Measurements from ENCODE around the gene CDHR4. TPM values are rescaled to one million over a fixed set of nuclear protein-coding genes. Genes with fewer than 3 reads are reported as not detected.
"Not testable (repeated sequence)": the region's sequence is repeated elsewhere in the genome, so short reads cannot be mapped to it uniquely, and the experiment has no call there.

Gene CDHR4
- total RNA-seq, 1 donor from 2014 or later: not detected

DNA sequence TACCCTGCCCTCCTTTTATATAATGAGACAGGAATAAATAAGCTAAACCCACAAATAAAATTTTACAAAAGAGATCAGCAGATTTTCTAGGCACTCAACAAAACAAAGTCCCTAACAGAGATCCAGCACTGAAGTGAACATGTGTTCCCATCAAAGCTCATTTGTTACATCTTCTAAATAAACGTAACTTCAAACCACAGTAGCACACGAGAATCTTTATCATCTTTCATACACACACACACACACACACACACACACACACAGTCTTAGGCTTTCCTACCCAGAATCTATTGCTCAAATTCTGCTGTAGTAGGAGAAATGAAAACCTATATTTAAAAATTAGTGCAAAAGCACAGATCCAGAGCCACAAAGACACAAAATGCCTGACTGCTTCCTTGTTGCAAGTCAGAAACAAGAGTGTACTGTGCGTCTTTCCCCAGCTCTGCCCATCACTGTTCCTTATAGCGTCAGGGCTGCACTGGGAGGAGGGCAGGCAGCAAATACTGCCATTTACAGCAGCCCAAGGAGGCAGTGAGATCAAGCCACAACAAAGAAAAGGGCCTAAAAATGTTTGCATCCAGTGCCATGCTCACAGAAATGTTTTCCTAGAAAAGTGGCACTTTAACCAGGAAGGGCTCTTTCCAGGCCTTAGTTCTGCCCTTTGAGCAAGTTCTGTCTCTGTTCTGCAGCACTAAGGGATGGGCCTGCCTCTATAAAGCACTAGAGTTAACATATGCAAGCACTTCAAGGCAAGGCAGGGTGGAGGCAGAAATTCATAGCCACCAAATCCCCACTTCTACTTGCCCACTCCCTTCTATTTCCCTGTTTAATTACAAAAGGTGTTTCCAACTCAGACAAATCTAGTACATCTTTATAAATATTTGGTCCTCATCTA lies 19.3 kb downstream of the CDHR4 start:
- ATAC-seq: no peak

DNA sequence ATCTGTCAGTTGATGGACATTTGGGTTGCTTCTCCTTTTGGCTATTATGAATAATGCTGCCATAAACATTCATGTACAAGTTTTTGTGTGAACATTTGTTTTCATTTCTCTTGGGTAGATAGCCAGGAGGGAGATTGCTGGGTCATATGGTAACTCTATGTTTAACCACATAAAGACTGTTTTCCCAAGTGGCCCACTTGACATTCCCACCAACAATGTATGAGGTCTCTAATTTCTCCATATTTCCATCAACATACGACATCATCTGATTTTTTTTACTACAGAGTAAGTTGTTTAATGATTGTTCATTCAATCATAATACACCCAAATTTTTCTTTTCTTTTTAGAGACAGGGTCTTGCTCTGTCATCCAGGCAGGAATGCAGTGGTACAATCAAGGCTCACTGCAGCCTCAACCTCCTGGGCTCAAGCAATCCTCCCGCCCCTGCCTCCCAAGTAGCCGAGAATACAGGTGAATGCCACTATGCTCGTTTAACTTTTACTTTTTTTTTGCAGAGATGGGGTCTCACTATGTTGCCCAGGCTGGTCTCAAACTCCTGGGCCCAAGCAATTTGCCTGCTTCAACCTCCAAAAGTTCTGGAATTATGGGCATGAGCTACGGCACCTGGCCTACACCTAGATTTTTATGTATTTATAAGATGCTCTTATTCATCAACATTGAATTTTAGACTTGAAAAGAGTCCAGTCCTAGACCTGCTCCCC lies 20.2 kb downstream of the CDHR4 start:
- no peak for ATAC-seq

DNA sequence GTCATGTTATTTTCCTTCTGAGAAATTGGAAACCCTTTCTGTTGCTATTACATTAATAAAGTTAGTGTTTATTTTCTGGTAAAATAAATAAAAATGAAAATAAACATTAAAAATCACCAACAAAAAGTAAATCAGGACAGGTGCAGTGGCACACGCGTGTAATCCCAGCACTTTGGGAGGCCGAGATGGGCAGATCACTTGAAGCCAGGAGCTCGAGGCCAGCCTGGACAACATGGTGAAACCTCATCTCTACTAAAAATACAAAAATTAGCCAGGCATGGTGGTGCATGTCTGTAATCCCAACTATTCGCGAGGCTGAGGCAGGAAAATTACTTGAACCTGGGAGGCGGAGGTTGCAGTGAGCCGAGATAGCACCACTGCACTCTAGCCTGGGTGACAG lies 23.6 kb downstream of the CDHR4 start:
- ATAC-seq: not testable (repeated sequence)

DNA sequence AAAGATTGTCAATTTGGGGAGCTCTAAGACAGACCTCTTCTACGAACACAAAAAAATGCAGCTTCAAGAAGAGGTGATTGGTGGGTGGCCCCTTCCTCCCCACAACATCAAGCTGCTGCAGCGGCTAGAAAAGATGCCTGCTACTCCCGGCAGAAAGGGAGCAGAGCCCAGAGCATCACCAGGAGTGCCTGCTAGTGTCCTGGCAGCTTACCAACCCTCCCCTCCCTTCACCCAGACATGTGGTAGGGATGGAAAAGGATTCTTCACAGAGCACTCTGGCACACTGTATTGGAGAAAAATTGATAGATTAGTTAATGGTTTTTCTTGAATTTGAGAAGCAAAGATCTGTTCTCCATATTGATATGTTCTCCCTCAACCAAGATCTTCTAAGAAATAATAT lies 24.1 kb downstream of the CDHR4 start:
- ATAC-seq: no peak

DNA sequence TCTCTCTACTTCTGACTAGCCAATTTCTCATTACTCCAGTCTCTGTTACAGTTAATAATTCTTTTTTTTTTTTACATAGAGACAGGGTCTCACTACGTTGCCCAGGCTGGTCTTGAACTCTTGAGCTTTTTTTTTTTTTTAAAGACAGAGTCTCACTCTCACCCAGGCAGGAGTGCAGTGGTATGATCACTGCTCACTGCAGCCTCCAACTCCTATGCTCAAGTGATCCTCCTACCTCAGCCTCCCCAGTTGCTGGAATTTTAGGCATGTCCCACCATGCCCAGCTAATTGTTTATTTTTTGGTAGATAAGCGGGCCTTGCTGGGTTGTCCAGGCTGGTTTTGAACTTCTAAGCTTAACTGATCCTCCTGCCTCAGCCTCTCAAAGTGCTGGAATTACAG lies 27.0 kb downstream of the CDHR4 start:
- no peak for ATAC-seq

DNA sequence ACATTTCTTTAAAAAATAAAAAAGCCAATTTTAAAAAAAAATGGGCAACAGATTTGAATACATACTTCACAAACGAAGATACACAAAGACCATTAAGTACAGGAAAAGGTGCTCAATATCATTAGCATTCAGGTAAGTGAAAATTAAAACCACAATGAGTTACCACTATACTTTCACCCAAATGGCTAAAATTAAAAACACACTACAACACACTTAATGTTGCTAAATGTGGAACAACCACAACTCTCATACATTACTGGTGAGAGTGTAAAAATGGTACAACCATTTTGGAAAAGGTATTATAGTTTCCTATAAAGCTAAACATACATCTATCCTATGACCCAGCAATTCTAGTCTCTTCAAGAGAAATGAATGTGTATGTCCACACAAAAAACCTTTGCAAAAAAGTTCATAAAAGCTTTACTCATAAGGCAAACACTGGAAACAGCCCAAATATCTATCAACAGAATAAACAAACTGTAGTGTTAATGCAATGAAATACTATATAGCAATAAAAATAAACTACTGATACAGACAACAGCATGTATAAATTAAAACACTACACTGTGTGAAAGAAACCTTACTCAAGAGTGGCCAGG lies 28.2 kb downstream of the CDHR4 start:
- ATAC-seq: no peak

DNA sequence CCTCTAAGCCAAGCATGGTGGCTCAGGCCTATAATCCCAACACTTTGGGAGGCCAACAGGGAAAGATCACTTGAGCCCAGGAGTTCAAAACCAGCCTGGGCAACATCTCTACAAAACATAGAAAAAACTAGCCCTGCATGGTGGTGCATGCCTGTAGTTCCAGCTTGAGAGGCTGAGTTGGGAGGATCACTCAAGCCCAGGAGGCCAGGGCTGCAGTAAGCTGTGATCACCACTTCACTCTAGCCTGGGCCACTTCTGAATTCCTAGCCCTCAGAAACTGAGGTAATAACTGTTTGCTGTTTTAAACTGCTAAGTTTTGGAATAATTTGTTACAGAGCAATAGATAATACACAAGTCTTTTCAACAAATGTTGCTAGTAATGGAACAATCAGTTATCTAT lies 29.7 kb downstream of the CDHR4 start:
- no peak for ATAC-seq

DNA sequence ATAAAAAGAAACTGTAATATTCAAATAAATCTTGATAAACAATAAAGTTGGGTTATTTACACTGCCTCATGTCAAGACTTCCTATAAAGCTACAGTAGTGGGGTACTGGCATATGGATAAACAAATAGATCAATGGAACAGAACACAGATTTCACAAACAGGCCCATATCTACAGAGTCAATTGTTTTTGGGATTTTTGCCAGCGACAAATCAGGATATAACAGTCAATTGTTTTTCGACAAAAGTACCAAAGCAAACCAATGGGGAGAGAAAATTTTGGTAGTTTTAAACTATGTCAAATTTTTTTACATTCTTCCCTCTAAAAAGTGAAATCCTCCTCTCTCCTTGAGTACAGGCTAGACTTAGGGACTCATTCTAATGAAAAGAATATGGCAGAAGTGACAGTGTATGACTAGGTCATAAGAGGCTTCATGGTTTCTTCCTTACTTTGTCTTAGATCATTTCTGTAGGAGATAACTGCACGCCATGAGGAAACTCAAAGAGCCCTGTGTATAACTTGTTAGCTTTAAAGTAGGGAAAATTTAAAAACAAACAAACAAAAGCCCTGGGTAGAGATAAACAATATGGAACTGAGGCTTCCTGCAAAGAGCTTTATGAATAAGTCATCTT lies 30.3 kb downstream of the CDHR4 start:
- no peak for ATAC-seq

DNA sequence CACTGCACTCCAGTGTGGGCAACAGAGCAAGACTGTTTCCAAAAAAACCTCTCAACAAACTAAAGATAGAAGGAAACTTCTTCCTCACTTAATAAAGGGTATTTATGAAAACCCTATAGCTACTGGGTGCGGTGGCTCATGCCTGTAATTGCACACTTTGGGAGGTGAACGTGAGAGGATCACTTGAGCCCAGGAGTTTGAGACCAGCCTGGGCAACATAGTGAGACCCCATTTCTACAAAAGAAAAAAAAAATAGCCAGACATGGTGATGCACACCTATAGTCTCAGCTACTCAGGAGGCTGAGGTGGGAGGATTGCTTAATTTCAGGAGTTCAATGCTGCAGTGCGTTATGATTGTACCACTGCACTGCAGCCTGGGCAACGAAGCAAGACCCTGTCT lies 35.7 kb downstream of the CDHR4 start:
- ATAC-seq: no peak

DNA sequence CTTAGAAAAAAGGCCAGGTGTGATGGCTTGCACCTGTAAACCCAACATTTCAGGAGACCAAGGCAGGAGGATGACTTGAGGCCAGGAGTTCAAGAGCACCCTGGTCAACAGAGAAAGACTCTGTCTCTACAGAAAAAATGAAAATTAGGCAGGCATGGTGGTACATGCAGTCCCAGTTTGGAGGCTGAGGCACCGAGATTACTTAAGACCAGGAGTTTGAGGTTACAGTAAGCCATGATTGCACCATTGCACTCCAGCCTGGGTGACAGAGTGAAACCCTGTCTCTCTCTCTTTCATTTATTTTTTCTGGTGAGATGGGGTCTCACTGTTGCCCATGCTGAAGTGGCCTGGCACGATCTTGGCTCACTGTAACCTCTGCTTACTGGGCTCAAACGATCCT lies 38.0 kb downstream of the CDHR4 start:
- ATAC-seq: no peak

DNA sequence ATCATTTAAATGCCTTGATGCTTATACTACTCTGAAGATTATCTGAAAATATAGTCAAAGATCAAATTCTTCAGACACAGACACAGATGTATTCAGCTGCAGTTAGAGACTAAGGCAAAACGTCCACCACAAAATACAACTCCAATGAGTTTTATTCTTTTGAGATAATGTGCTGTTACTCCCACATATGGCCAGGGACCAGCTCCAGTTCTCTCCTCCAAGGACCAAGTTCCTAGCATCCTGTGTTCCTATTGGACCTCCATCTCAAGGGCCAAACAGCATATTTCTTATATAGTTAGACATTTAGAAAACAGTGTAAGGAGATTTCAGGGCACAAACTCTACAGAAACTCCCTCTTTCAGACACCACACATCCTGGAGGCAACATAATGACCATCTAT lies 40.4 kb downstream of the CDHR4 start:
- no peak for ATAC-seq

DNA sequence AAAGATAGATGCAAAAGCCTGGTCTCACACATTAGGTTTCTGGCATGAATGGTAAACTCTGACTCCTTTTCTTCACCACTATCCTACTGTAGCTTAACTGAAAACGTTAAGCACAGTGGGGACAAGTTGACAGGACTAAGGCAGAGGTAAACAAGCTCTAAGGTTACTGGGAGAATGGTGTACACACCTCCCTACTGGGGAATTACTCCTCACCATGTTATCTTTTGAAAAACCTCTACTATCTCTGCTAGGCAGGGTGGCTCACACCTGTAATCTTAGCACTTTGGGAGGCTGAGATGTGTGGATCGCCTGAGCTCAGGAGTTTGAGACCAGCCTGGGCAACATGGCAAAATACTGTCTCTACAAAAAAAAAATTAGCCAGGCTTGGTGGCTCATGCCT lies 42.5 kb downstream of the CDHR4 start:
- no peak for ATAC-seq

DNA sequence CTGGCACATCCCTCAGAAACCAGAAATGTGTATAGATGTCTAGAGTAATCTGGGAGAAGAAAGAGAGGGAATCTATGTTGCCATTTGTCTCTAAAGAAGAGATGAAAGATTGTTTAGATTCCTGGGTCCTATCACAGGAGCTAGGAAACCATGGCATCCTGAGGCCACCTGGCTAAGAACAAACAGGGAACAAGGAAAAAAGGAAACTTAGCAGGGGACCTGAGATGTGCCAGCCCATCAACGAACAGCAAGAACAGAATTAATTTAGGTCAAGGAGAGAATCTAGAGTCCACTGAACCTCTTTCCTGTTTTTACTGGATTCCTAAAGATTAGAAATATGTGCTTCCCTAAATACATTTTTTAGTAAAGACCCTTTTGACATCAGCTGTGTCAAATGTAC lies 43.6 kb downstream of the CDHR4 start:
- ATAC-seq: no peak

DNA sequence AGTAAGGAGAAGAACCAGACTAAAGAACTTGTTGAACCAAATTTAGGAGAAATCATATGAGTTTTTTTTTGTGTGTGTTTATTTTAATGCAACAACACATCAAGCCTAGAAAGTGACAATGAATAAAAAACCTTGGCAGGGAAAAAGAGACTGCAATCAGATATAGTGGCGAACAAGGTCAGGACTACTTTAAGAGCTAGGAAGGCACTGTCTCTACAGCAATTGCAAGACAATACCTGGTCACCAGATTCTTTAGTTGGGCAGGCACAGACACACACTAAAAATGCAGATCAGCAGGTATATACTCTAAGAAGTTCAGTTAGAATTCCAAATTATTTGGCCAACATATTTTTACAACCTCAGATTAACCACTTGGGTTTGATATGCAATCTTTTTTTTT lies 45.1 kb downstream of the CDHR4 start:
- no peak for ATAC-seq

DNA sequence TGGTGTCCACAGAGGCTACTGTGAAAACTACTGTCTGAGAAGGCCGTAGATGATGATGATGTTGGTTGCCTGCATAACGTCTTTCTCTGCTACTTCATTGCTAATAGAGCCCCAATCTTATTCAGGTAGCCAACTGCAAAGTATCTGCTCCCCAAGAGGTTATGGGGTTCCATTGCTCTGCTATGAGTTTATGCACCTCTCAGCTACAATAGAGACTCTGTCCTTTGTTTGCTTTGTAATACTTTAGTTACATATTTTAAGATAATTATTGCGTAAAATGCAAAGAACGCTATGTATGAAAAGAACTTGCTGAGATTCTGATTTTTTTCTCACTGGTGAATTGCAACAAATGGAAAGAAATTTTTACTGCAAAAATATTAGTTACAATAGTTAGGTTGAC lies 48.2 kb downstream of the CDHR4 start:
- no peak for ATAC-seq

DNA sequence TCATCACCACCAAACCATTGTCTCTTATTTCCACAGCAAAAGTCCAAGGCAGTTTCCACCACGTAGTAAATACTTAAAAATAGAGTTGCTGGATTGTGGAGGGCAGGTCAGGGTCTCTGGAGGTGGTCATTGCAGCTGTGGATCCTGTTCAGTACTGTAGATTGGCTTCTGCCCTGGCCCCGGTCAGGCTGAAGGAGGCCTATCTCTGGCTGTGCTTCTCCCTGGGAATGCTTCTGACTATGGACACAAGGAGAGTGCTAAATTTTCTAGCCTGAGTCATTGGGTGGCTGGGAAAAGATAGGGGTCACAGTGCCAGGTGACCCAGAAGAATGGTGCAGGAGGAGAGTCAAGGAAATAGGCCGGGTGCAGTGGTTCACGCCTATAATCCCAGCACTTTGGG lies 49.6 kb downstream of the CDHR4 start:
- ATAC-seq: no peak

DNA sequence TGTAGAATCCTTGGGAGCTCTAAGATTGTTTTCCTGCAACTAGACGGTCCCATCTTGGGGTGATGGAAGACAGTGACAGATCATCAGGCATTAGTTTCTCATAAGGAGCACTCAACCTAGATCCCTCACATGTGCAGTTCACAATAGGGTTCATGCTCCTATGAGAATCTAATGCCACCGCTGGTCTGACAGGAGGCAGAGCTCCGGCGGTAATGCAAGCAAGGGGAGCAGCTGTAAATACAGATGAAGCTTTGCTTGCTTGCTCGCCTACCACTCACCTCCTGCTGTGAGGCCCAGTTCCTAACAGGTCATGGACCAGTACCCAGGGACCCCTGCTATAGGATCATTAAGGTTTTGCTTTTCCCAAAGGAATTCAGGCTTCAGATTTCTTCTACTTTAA lies 50.8 kb downstream of the CDHR4 start:
- not testable (repeated sequence) for ATAC-seq

DNA sequence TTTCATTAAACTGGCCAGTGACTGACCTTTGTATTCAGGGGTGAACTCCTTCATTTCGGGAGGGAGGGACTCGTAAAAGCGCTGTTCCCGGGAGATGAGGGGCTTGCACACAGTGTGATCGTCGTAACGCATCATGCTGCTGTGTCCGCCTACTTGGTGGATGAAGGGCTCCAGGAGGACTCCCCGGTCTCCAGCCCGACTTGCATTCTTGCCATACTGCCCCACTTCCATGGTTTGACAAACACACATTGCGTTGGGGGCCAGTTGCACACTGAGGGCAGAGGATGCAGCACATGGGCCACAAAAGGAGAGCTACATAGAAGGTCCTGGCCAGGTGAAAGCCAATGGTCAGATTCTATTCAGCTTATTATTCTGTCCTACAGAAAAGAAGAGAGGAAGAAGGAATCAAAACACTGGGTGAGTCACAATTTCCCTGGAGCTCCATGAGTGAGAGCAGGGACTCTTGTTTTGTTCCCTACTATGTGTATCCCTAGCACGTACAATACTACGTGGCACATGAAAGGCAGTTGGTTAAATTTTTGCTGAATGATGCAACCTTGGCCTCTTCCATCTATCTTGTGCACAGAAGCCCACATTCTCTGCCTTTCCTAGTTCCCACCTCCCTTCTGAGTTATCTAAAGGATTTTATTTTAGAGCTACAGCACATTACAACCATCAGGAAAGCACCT lies 51.7 kb downstream of the CDHR4 start:
- ATAC-seq: no peak

DNA sequence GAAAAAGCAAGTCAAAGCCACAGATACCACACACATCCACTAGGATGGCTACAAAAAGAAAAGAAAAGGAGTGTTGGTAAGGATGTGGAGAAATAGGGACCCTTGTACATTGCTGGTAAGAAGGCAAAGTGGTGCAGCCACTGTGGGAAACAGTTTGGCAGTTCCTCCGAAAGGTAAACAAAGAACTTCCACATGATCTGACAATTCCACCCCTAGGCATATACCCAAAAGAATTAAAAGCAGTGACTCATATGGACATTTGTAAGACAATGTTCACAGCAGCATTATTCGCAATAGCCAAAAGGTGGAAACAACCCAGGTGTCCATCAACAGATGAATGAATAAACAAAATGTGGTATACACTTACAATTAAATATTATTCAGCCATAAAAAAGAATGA lies 53.7 kb downstream of the CDHR4 start:
- ATAC-seq: peak; percentile 86

Data from esophagus mucosa (tissue), 1 donor.